ENCODE measurements around the gene GAR1. TPM values are rescaled to one million over a fixed set of nuclear protein-coding genes. Genes with fewer than 3 reads are reported as not detected.
"Not testable (repeated sequence)": the region's sequence is repeated elsewhere in the genome, so short reads cannot be mapped to it uniquely, and the experiment has no call there.

The GAR1 gene
- polyA plus RNA-seq, 10 donors = 24.9 to 40.8 (median 27.9) TPM

DNA sequence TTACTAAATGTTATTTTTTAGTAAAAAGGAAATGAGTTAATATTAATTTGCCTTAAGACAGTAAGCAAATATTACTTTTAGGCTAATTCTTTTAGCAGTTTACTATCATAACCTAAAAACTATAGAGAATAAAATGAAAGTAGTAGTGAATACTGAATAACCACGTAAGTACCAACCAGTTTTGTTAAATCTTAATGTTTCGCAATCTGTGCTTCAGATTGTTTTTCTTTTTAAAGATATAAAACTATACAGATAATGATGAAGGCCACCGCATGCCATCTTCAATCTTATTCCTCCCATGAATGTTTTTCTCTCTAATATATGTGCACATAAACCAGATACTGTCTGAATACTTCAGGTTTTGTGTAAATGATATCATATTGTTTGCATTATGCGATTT lies 18.2 kb downstream of the GAR1 start:
- DNase-seq = no peak

DNA sequence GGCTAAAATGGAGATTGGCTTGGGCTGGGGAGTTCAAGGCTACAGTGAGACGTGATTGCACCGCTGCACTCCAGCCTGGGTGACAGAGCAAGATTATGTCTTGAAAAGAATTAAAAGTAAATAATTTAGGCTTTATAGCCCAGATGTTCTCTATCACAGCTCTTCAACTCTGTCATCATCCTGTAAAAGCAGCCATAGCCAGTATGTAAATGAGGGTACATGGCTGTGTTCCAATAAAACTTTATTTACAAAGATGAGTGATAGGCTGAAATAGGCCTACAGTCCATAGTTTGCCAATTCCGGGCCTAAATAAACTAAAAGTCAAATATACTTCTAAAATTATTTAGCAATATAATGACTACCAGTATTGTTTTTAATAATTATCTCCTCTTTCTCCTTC lies 21.4 kb downstream of the GAR1 start:
- no peak for DNase-seq

DNA sequence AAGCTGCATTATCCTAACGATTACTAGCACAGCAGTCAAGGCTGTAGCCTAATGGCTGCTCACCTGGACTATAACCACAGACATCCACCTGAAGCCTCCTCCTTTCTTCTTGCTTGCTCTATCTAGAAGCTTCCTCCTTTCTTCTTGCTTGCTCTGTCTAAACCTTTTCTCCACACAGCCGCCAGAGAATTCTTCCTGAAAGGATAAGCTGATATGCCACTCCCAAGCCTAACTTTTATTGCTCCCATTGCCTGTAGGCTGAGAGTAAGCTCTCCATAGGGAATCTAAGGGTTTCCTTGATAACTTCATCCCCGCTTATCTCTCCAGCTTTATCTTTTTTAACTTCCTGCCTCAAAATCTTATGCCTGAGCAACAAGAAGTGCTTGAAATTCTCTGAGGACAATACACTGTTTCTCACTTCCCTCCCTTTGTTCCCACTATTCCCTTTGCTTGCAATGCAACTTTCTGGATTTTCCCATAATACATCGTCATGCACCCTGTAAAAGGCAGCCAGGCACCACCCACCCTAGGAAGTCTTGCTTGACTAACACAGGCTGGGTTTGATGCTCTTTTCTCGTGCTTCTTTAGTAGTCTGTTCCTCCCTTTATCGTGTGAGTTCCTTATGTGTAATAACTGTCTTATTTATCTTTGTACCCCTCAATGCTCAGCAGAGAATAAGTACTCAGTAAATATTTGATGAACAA lies 31.0 kb downstream of the GAR1 start:
- no peak for DNase-seq

DNA sequence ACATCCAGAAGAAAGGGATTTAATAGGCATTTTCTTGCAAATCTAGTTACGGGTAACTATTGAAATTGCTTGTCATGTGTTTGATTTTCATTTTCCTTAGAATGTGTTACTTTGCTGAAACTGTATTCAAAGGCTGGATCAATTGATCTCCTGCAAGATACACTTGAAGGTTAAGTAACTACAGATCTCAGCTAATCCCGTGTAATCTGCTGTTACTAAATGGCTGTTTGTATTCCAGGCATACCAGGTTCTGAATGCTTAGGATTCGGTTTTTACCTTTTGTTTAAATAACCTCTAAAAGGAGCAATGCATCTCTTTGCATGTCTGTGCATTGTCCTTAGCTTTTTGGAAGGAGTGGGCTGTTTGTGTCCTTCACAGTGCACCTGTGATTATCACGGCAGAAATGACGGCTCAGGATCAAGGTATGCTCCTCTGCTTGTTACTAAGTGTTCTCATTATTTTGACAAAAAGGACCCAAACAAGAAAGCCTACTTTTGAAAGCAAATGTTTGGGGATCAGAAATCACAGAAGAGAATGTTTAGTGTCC lies 32.4 kb downstream of the GAR1 start, which contains the start of gene LRIT3:
Gene LRIT3 (plus strand): TSS at position 212 of the 547 bp plus-strand sequence. CDS start 95 bp downstream, at position 307.
- no peak for DNase-seq

DNA sequence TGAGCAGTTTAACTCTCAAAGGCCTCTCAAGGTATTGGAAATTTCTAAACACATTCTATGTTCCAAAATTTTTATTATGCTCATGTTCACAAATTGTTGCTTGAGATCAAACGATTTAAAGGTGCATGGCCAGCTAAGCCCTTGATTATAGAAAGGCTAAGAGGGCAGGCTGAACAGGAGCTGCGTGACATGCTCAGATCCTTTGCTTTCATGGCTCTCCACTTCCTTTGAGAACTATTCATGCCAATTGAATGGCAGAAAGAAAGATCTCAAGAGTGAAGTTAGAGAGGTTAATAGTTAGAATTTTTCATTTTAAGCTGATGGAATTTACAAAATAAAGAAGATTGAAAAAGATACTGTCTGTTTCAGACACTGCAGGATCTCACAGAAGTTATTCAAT lies 32.9 kb downstream of the GAR1 start:
- no peak for DNase-seq

DNA sequence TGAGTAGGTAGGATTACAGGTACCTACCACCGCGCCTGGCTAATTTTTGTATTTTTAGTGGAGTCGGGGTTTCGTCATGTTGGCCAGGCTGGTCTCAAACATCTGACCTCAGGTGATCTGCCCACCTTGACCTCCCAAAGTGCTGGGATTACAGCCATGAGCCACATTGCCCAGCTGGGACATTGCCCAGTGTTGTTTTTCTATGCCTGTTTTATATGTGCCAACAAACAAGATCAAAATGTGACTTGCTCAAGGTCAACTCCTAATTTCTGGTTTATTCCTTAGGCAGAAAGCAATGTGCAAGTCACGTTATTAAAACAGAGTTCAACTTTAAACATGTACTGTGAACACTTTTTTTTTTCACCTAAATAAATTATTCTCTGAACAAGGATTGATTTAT lies 35.0 kb downstream of the GAR1 start:
- no peak for DNase-seq

DNA sequence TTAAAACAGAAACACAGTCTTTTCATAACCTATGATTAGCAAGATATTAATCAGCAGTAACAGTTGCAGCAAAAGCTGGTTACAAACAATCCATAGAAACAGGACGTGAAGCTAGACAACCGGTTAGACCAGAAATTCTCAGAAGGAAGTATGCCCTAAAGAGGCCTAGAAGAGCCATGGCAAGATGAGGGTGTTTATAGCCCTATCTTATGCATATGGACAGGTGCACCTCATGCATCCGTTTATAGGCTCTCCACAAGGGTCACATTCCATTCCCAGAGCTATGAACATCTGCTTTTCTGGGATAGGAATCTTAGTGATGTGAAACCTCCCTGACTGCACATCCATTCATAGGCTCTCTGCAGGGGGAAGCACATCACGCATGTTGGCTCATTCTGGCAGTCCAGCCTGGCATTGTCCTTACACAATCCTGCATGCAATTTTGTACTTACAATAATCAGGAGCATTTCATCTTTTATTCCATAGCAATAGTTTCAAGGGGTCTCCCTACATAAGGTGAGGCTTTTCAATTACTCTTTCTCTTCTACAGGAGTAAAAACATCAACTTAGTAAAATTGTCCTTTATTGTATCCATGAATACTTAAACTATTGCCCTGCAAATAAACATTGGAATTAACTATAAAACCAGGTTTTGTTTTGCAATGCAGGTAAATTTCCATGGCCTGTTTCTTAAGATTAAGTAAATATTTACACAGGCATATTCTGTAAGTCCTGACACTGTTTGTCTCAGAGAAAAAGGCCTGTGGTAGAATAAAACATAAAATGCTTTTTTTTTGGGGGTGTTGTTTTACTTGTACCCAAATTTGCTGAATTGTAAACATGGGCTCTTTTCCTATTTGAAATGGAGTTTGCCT lies 44.1 kb downstream of the GAR1 start:
- DNase-seq = not testable (repeated sequence)

DNA sequence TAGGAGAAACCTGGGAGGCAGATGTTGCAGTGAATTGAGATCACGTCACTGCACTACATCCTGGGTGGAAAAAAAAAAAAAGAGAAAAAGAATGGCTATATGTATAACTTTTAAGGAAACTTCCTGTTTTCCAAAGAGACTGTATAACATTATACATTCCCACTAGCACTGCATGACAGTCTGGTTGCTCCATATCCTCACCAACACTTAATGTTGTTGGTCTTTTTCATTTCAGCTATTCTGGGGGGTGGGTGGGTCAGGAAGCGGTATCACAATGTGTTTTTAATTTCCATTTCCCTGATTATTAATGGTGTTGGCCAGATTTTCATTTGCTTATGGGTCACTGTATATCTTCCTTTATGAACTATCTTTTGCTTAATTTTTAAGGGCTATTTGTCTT lies 45.7 kb downstream of the GAR1 start:
- no peak for DNase-seq

DNA sequence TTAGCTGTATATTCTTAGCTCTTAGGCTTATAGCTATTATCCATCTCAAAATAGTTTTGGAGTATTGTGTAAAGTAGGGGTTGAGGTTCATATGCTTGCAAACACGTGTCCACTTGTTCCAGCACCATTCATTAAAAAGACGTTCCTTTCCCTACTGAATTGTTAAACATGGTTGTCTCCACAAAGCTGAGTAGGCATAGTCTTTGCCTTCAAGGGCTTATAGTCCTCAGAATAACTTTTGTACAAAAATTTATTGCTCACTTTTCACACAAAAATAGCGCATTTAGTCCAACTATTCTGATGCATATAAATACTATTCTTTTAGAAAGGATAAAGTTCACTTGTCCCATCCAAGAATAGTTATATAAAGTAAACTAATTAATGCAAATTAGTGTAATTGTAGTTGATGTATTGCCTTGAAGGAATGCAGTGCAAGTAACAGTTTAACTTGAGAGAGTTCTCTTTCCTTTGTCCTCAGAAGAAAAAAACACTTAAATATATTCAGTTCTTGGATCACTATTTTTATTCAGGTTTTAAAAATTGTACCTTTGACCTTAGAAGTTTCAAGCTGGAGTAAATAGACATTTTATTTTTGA lies 46.5 kb downstream of the GAR1 start:
- no peak for DNase-seq

DNA sequence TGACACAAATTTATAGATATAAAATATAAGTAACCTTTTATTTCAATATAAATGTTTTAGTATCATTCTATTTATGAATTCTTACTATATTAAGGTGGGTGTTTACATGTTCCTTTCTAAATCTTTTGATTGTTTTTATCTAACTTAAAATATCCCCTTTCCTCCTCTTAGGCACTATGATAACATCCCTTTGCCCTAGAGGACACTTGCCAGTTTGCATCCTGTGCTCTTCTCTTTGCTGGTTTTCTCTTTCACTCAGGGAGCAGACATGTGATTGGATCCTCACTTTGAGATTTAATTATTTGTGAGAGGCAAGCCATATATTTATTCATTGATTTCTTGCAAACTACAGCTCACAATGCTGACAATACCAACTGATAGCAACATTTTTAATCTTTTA lies 48.6 kb downstream of the GAR1 start:
- DNase-seq = no peak

DNA sequence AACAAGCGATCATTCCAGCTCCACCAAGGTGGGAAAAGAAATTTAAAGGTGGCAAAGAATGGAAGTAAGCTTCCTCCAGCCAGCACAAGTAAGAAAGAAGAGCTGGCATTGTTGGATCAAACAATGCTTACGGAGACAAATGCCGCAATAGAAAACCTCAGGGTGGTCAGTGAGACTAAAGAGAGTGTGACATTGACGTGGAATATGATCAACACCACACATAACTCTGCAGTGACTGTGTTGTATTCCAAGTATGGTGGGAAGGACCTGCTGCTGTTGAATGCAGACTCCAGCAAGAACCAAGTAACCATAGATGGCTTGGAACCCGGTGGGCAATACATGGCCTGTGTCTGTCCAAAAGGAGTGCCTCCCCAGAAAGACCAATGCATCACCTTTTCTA lies 54.5 kb downstream of the GAR1 start:
- DNase-seq = no peak

DNA sequence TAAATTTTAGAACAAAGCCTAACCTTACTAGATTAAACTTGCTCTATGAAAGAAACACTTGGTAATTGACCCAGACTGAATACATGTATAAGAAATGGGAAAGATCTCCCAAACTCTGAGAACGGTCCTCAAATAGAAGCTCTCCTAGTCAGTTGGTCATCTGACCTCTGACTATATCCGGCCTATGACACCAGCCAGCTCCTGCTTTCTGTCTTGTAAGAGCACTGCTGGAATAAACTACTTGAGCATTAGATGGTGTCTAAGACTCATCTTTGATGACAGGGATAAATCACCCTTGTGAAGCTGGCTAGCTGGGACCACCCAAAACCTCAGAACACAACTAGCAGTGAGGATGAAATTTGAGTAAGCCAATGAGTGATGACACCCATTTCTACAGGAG lies 56.5 kb downstream of the GAR1 start:
- DNase-seq = no peak

DNA sequence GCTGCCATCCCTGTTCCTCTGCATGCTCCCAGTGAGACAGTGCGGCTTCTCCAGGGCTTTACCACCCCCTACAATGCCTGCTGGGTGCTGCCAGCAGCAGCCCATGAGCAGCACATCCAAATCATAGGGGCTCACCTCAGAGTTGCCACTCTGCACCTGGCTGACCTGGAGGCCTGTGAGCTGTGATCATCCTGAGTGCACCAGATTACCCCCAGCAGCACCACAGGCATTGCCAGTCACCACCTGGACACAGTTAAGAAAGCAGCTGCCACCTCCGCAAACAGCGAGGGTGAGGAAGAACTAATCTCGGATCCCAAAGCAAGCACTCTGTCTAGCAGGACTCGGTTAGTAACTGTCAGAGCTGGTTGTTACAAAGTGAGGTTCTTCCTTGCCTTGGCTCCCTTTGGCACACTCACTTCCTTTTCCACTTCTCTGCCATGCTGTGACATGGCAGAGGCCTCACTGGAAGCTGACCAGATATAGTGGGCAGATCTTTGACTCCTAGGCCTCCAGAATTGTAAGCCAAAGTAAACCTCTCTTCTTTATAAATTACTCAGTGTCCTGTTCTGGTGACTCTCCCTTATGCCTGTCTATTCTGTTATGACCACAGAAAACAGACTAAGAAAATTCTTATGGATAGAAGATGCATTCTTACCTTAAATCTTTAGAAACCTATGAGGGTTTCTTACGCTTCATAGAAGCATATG lies 57.5 kb downstream of the GAR1 start:
- no peak for DNase-seq

DNA sequence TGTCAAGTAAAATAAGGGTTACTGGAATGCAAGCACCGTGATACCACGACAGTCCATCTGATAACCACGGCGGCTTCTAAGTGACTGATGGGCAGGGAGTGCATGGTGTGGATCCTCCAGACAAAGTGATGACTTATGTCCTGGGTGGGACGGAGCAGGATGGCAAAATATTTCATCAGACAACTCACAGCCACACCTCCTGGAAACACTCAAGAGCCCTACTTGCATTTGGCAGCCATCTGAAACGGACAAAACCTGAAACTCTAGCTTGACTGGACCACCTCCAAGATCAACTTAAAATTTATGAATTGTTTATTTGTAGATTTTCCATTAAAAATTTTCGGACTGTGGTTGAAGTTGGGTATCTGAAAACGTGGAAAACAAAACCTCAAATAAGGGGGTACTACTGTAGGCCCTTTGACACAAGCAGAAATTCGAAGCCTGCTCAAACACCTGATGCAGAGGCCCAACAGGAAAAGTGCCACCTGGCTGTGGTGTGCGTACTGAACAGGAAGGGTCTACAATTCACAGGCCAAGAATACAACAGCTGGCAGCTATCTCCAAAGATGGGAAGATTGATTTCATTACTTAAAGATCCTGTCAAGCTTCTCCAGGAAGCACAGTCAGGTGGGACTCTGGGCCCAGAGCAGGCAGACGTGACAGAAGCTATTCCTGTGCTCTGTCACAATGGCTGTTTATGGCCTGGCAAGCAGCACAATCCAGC lies 58.4 kb downstream of the GAR1 start:
- DNase-seq = no peak

Other genes with a start within 250 kb of the GAR1 start
- 10 to 100 TPM; 11.4 to 20.3 (median 17.1) TPM for gene CASP6, start 112.3 kb upstream of the GAR1 start, polyA plus RNA-seq (ENCODE audit: insufficient read length in 10 of 10)
- gene PLA2G12A, start 85.7 kb upstream of the GAR1 start, polyA plus RNA-seq (ENCODE audit: insufficient read length in 10 of 10) = 10 to 100 TPM; 11.8 to 28.4 (median 15.7) TPM
- 1 to 10 TPM; 5.0 to 9.2 (median 7.2) TPM for gene CFI, start 13.8 kb upstream of the GAR1 start, polyA plus RNA-seq (ENCODE audit: insufficient read length in 10 of 10)
- gene RRH, start 12.2 kb downstream of the GAR1 start, polyA plus RNA-seq (ENCODE audit: insufficient read length in 10 of 10) = under 1 TPM; 0.15 to 0.64 (median 0.32) TPM
- gene LRIT3, start 32.3 kb downstream of the GAR1 start, polyA plus RNA-seq (ENCODE audit: insufficient read length in 10 of 10) = under 1 TPM; 0.10 to 0.69 (median 0.25) TPM
- 10 to 100 TPM in 4 of 10 donors, 1 to 10 TPM in 6; 3.3 to 16.7 (median 8.5) TPM for gene EGF, start 97.1 kb downstream of the GAR1 start, polyA plus RNA-seq (ENCODE audit: insufficient read length in 10 of 10)

Measured in muscle of back (tissue), 11 donors.